NT2/D1 (cell line): ENCODE data around the gene RBM5.

Experiments
- SUZ12 ChIP-seq: IDR thresholded peaks from 2 replicates; pipeline ENCODE4 v1.6.1; 2011; ENCODE audit not compliant: insufficient read length, insufficient read depth; ENCODE audit errors: extremely low read depth
- YY1 ChIP-seq: IDR thresholded peaks from 2 replicates; pipeline ENCODE4 v1.6.1; 2011; ENCODE audit not compliant: insufficient read length, insufficient read depth
- ZNF274 ChIP-seq: IDR thresholded peaks from 2 replicates; pipeline ENCODE4 v1.6.1; 2011; ENCODE audit warnings: mild to moderate bottlenecking, low read depth, low read length

- TF ChIP-seq YY1 (no peak), SUZ12 (no peak), ZNF274 (no peak)
Observed at GRCh38 chr3:50140990-50141389, 52.3 kb downstream of the RBM5 start.
